OCI-LY1 (cell line): ENCODE data around the gene ZNF267.
"Not testable (repeated sequence)": the region's sequence is repeated elsewhere in the genome, so short reads cannot be mapped to it uniquely, and the experiment has no call there.

ENCODE experiments used
- H2AFZ ChIP-seq: fragments of 200-600 bp; sonication (generic), shearing (Covaris generic); 2 replicates; pipeline ENCODE4 v1.6.0; 2014; ENCODE audit warnings: antibody characterized with exemption, mild to moderate bottlenecking, low read length
- H3F3A ChIP-seq: fragments of 200-600 bp; sonication (generic), shearing (Covaris generic); 2 replicates; pipeline ENCODE4 v1.6.0; 2014; ENCODE audit warnings: mild to moderate bottlenecking, antibody characterized with exemption, low read length, moderate library complexity; ENCODE audit not compliant: insufficient read depth
- H3K27ac ChIP-seq: fragments of 200-600 bp; sonication (generic); 2 replicates; pipeline ENCODE4 v1.5.1; 2014; ENCODE audit warnings: low read length, mixed run types, mild to moderate bottlenecking, low read depth; ENCODE audit not compliant: poor library complexity, severe bottlenecking
- H3K27me3 ChIP-seq: fragments of 200-600 bp; sonication (generic); 2 replicates; pipeline ENCODE4 v1.6.0; 2014; ENCODE audit warnings: antibody characterized with exemption, mild to moderate bottlenecking, low read length, moderate library complexity; ENCODE audit not compliant: insufficient read depth
- H3K36me3 ChIP-seq: fragments of 200-600 bp; sonication (generic); 2 replicates; pipeline ENCODE4 v1.6.1; 2014; ENCODE audit warnings: mild to moderate bottlenecking, antibody characterized with exemption, low read length, moderate library complexity, mixed read lengths; ENCODE audit not compliant: insufficient read depth
- H3K4me1 ChIP-seq: fragments of 200-600 bp; sonication (generic); 2 replicates; pipeline ENCODE4 v1.5.1; 2014; ENCODE audit warnings: mild to moderate bottlenecking, low read length, moderate library complexity; ENCODE audit not compliant: insufficient read depth, severe bottlenecking
- H3K4me2 ChIP-seq: fragments of 200-600 bp; sonication (generic), shearing (Covaris generic); 2 replicates; pipeline ENCODE4 v1.6.1; 2014; ENCODE audit warnings: low read length
- H3K4me3 ChIP-seq: fragments of 200-600 bp; sonication (generic); 2 replicates; pipeline ENCODE4 v1.5.1; 2014; ENCODE audit warnings: low read length, low read depth, mild to moderate bottlenecking, mixed read lengths; ENCODE audit not compliant: poor library complexity, severe bottlenecking
- H3K79me2 ChIP-seq: fragments of 200-600 bp; shearing (Covaris generic); 2 replicates; pipeline ENCODE4 v1.6.1; 2016; ENCODE audit warnings: mixed run types, low read length, mixed read lengths; ENCODE audit not compliant: insufficient read depth
- H3K9ac ChIP-seq: fragments of 200-600 bp; sonication (generic), shearing (Covaris generic); 2 replicates; pipeline ENCODE4 v1.6.1; 2014; ENCODE audit warnings: mild to moderate bottlenecking, low read length, mixed read lengths
- H3K9me2 ChIP-seq: fragments of 200-600 bp; sonication (generic), shearing (Covaris generic); 2 replicates; pipeline ENCODE4 v1.6.1; 2014; ENCODE audit warnings: low read depth, mild to moderate bottlenecking, low read length, mixed read lengths
- H3K9me3 ChIP-seq: fragments of 200-600 bp; shearing (Covaris generic); 2 replicates; pipeline ENCODE4 v1.6.1; 2014; ENCODE audit warnings: low read length, mixed read lengths
- H4K20me1 ChIP-seq: fragments of 200-600 bp; sonication (generic), shearing (Covaris generic); 2 replicates; pipeline ENCODE4 v1.6.0; 2016; ENCODE audit warnings: mild to moderate bottlenecking, low read length; ENCODE audit not compliant: insufficient read depth
- CTCF ChIP-seq: fragments of 200-600 bp; sonication (generic), shearing (Covaris generic); IDR thresholded peaks from 2 replicates; pipeline ENCODE4 v1.5.1; 2017; ENCODE audit warnings: mild to moderate bottlenecking, antibody characterized with exemption, low read length, moderate library complexity, mixed read lengths
- EZH2 ChIP-seq: fragments of 200-600 bp; sonication (generic), shearing (Covaris generic); IDR thresholded peaks from 2 replicates; pipeline ENCODE4 v1.8.0; 2017; ENCODE audit warnings: borderline replicate concordance, mixed run types, mild to moderate bottlenecking, antibody characterized with exemption, low read length, moderate library complexity, mixed read lengths

ZNF267 gene

GRCh38 chr16:31899505-31899904 lies 25.9 kb downstream of the ZNF267 start:
- Histone ChIP-seq H2AFZ (no peak overlapping the region), H3K79me2 (peaks cover 21% of the 10 kb centered on the region), H4K20me1 (no peaks in the 10 kb centered on the region), H3K27me3 (no peaks in the 10 kb centered on the region), H3K9me2 (no peaks in the 10 kb centered on the region), H3K9me3 (peaks cover 25% of the 10 kb centered on the region), H3K36me3 (peaks cover 54% of the 10 kb centered on the region), H3F3A (no peaks in the 10 kb centered on the region), H3K27ac (no peak overlapping the region), H3K4me1 (no peaks in the 10 kb centered on the region), H3K4me2 (no peak overlapping the region), H3K9ac (no peak overlapping the region), H3K4me3 (no peak overlapping the region)
- TF ChIP-seq CTCF, result no peak
- no peak for TF ChIP-seq EZH2

GRCh38 chr16:31904571-31904970 lies 31.0 kb downstream of the ZNF267 start:
- H3K9ac ChIP-seq, H3K27me3 ChIP-seq, H3K4me2 ChIP-seq, H2AFZ ChIP-seq, H3K9me2 ChIP-seq, H3K4me1 ChIP-seq, H3F3A ChIP-seq, H4K20me1 ChIP-seq, H3K4me3 ChIP-seq, H3K27ac ChIP-seq: not testable (repeated sequence)
- Histone ChIP-seq H3K36me3 (peaks cover 34% of the 10 kb centered on the region), H3K79me2 (peaks cover 32% of the 10 kb centered on the region), H3K9me3 (peaks cover 13% of the 10 kb centered on the region)

GRCh38 chr16:31913668-31914067 lies 40.1 kb downstream of the ZNF267 start:
- H3K9me3 ChIP-seq, result peaks cover 80% of the 10 kb centered on the region
- peaks cover 96% of the 10 kb centered on the region for H3K36me3 ChIP-seq
- no peak overlapping the region for H2AFZ ChIP-seq
- no peaks in the 10 kb centered on the region for H3K4me1 ChIP-seq
- H3K27ac ChIP-seq, result no peak overlapping the region
- H3K9ac ChIP-seq, result no peak overlapping the region
- TF ChIP-seq CTCF, result no peak
- no peak for TF ChIP-seq EZH2
- H3K4me3 ChIP-seq, result no peak overlapping the region
- no peaks in the 10 kb centered on the region for H4K20me1 ChIP-seq
- no peaks in the 10 kb centered on the region for H3K9me2 ChIP-seq
- no peaks in the 10 kb centered on the region for H3F3A ChIP-seq
- no peak overlapping the region for H3K4me2 ChIP-seq
- no peaks in the 10 kb centered on the region for H3K27me3 ChIP-seq
- H3K79me2 ChIP-seq, result peaks cover 42% of the 10 kb centered on the region

DNA sequence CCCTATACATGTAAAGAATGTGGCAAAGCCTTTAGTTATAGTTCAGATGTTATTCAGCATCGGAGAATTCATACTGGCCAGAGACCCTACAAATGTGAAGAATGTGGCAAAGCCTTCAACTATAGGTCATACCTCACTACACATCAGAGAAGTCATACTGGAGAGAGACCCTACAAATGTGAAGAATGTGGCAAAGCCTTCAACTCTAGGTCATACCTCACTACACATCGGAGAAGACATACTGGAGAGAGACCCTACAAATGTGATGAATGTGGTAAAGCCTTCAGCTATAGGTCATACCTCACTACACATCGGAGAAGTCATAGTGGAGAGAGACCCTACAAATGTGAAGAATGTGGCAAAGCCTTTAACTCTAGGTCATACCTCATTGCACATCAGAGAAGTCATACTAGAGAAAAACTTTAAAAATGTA lies 42.5 kb downstream of the ZNF267 start:
- Histone ChIP-seq H3K4me2 (no peak overlapping the region), H3K36me3 (peaks cover 78% of the 10 kb centered on the region), H3K4me1 (no peaks in the 10 kb centered on the region), H3K9me3 (peaks cover 75% of the 10 kb centered on the region), H3K79me2 (peaks cover 21% of the 10 kb centered on the region), H3K9me2 (no peaks in the 10 kb centered on the region), H3K9ac (no peak overlapping the region), H4K20me1 (no peaks in the 10 kb centered on the region), H2AFZ (no peak overlapping the region), H3K4me3 (no peak overlapping the region), H3K27ac (no peak overlapping the region), H3K27me3 (no peaks in the 10 kb centered on the region), H3F3A (no peaks in the 10 kb centered on the region)
- TF ChIP-seq CTCF (no peak), EZH2 (no peak)
